ENCODE data around the gene ABCB1.

Gene ABCB1

DNA sequence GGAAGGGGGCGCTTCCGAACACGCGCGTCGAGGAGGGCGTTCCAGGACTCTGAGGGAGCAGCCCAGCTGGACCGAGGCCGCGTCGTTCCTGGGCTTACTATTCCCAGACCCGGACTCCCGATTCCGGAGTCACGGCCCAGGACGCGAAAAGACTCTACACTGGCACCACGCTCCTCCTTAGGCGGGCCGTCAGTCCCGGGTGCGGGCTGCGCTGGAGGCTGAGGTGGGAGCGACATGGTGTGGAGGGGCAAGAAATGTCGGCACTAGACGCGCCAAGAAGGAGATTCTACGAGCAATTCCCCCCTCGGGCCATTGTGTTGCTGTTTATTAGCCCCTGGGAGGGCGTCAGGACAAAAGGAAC, 26.9 kb upstream of the ABCB1 start:
- Histone ChIP-seq H3K27me3 (no peaks in the 10 kb centered on the region), H3K36me3 (no peaks in the 10 kb centered on the region), H3K4me1 (no peaks in the 10 kb centered on the region), H3K4me3 (ENCODE audit: low read depth, low read length) (peak overlapping the region; percentile 81), H3K9me3 (no peaks in the 10 kb centered on the region)
- no peak for TF ChIP-seq CTCF (IDR thresholded peaks at IDR 0.05; ENCODE audit: low read depth, low read length)
- peak; percentile 47 for DNase-seq

GRCh38 chr7:87625101-87625500, 24.4 kb upstream of the ABCB1 start:
- no peaks in the 10 kb centered on the region for H3K36me3 ChIP-seq
- H3K27me3 ChIP-seq = no peaks in the 10 kb centered on the region
- TF ChIP-seq CTCF (IDR thresholded peaks at IDR 0.05; ENCODE audit: low read depth, low read length) = no peak
- DNase-seq = no peak
- no peaks in the 10 kb centered on the region for H3K4me1 ChIP-seq
- no peaks in the 10 kb centered on the region for H3K9me3 ChIP-seq
- peak overlapping the region; percentile 53 for H3K4me3 ChIP-seq (ENCODE audit: low read depth, low read length)

DNA sequence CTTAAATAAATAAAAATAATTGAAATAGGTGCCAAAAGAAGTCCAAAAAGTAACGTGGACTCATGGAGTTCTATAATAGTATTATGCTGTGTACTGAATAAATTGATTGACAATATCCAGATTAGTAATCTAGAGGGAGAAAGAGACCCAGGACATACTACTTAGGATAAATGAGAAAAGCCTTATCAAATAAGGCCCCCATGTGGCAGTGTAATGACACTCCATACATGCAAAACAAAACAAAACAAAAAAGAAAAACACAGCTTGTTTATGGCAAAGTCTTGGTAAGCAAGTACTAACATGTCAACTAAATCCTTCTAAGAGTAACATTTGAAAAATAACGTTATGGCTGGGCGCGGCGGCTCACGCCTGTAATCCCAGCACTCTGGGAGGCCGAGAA, 23.9 kb upstream of the ABCB1 start:
- DNase-seq = no peak
- Histone ChIP-seq H3K9me3 (no peaks in the 10 kb centered on the region), H3K4me3 (ENCODE audit: low read depth, low read length) (peak overlapping the region; percentile 53; the same call in 1 of the 2 replicates), H3K27me3 (no peaks in the 10 kb centered on the region), H3K36me3 (no peaks in the 10 kb centered on the region), H3K4me1 (no peaks in the 10 kb centered on the region)
- TF ChIP-seq CTCF (IDR thresholded peaks at IDR 0.05; ENCODE audit: low read depth, low read length) = peak; percentile 53

DNA sequence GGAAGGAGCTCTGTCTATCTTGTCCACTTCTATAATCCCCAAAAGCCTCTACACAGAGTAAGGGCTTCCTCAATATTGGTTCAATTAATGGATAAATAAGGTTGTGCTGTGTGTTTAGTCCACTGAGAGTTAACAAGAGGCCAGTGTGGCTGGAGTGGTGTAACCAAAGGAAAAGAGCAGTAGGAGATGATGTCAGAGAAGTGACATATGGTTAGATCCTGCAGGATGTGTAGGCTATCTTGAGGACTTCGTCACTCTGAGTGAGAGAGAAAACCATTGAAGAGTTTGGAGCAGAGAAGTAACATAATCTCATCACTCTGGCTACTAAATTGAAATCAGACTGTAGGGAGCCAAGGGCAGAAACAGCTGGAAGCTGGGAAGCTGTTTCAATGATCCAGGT, 14.5 kb upstream of the ABCB1 start:
- no peak for DNase-seq
- Histone ChIP-seq H3K36me3 (no peaks in the 10 kb centered on the region), H3K27me3 (no peaks in the 10 kb centered on the region), H3K4me1 (no peaks in the 10 kb centered on the region), H3K9me3 (no peaks in the 10 kb centered on the region; the same call in 1 of the 2 replicates), H3K4me3 (ENCODE audit: low read depth, low read length) (no peak overlapping the region)
- TF ChIP-seq CTCF (IDR thresholded peaks at IDR 0.05; ENCODE audit: low read depth, low read length) = no peak

DNA sequence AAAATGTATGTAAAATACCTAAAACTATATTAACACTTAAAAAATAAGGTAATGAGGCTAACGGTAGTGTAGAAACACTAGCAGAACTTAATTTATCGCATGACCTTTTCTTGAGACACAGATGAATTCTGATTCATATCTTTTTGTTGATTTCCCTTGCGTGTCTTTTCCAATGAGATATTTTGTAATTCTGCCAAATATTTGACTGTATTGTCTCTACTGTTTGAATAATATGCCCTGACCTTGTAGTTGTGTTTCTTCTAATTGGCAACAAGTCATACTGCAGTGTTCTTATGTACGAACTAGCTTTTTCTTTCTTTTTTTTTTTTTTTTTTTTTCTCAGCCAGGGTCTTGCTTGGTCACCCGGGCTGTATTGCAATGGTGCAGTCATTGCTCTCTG, 9.2 kb upstream of the ABCB1 start:
- H3K36me3 ChIP-seq = no peaks in the 10 kb centered on the region
- H3K4me3 ChIP-seq (ENCODE audit: low read depth, low read length) = no peak overlapping the region
- no peaks in the 10 kb centered on the region for H3K9me3 ChIP-seq
- TF ChIP-seq CTCF (IDR thresholded peaks at IDR 0.05; ENCODE audit: low read depth, low read length) = no peak
- no peaks in the 10 kb centered on the region for H3K27me3 ChIP-seq
- DNase-seq = no peak
- no peaks in the 10 kb centered on the region for H3K4me1 ChIP-seq

- H3K4me3 ChIP-seq (ENCODE audit: low read depth, low read length) = no peak overlapping the region
- no peaks in the 10 kb centered on the region for H3K9me3 ChIP-seq
- H3K4me1 ChIP-seq = no peaks in the 10 kb centered on the region
- TF ChIP-seq CTCF (IDR thresholded peaks at IDR 0.05; ENCODE audit: low read depth, low read length) = no peak
- H3K27me3 ChIP-seq = no peaks in the 10 kb centered on the region
- H3K36me3 ChIP-seq = no peaks in the 10 kb centered on the region
- DNase-seq = no peak
These were observed 7.7 kb upstream of the ABCB1 start for GRCh38 chr7:87608431-87608830.

Data from BE2C (cell line).